ENCODE measurements around the gene CDK5RAP2.
"Not testable (repeated sequence)": the region's sequence is repeated elsewhere in the genome, so short reads cannot be mapped to it uniquely, and the experiment has no call there.

The CDK5RAP2 gene

DNA sequence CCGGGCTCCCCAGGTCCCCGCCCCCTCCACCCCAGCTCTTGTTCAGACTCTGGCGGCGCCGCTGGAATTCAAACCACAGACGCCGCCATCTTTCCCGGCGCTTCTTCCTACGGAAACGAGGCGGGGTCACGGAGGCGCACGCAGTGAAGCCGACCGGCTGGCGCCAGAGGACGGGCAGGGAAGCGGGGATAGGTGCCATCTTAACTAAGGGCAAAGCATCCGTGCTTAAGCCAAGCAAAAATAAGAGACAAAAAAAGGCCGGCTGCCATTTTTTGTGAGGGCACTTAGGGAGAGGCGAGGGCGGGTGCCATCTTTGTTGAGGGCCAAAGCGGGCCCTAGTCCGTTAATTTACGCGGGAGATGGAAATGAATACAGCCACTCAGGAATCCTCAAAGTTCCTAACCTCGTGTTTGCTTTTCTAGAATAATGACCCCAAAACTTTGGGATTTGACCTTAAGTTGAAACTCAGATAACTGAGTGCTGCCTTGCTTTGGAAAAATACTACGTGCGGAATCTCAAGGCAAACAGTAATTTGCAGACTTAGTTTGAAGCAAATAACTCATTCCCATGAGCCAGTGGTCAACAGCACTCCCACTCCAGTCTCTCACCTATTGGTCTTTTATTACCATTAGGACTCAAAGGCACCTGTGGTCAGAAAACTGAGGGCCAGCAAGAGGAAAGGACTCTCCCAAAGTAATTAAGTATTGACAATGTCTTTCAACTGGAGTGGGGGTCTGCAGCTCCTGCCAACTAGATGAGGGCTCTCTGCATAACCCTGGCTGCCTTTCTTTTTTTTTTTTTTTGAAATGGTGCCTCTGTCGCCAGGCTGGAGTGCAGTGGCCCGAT is at the start of gene CDK5RAP2:
Gene CDK5RAP2 (minus strand): TSS at position 117 of the 846 bp plus-strand sequence. CDS start 189 bp downstream, outside the sequence.
- DNase-seq (ENCODE audit: low read depth, low spot score), result peak; percentile 95

DNA sequence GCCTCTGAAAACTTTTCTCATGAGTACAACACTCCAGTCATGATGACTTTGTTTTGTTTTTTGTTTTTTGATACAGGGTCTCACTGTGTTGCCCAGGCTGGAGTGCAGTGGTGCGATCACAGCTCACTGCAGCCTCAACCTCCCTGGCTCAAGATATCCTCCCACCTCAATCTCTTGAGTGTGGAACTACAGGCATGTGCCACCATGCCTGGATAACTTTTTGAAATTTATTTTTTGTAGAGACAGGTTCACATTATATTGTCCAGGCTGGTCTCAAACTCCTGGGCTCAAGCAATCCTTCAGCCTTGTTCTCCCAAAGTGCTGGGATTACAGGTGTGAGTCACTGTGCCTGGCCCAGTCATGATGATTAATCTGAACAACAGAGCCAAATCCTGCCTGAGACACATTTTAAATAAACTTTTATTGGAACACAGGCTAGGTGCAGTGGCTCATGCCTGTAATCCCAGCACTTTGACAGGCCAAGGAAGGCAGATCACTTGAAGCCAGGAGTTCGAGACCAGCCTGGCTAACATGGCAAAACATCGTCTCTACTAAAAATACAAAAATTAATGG is 49.0 kb upstream of the CDK5RAP2 start:
- not testable (repeated sequence) for DNase-seq (ENCODE audit: low read depth, low spot score)

DNA sequence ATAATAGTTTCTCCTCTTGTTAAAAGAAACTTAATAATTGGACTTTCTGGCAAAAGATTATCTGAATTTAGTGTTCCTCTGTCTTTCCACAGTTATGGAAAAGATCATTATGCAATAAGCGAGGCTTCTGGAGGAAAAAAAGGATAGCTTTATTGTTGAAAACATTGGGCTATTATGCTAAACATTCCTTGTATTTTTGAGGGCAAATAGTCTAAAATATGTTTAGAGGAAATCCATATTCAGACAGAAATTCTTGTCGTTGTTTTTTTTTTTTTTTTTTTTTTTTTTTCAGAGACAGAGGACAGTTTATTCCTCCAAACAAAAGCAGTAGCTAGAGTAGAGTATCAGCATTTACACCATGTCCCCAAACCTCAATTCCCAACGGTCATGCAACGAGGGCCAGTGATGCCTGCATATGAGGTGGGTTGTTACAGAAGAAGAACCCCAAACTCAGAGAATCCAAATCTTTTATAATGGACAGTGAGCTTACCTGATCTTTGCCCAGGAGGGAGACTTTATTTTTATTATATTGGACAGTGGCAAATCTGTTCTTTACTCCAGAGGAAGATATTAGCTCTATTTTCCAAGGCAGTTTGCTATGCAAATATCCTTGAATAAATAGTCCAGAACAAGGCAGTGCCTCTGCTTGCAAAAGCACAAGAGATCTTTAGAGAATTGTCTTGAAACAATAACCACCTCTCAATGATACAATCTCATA is 48.4 kb upstream of the CDK5RAP2 start:
- no peak for DNase-seq (ENCODE audit: low read depth, low spot score)

DNA sequence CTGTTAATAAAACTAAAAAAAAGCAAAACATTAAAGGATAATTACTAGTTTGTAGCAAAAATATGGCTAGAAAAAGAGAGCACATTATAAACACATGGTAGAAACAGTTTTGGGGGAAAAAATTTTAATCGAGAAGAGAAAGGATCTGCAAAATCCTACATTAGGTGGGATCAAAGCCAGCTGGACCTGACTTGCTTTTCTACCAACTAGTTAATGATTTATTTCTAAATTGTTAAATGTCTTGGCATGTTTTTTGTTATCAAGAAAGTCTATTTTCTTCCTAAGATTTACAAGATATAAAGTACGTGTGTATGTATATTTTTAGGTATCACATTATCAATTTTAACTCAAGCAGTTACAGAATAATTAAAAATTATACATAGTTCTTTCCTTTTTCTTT is 47.1 kb upstream of the CDK5RAP2 start:
- no peak for DNase-seq (ENCODE audit: low read depth, low spot score)

DNA sequence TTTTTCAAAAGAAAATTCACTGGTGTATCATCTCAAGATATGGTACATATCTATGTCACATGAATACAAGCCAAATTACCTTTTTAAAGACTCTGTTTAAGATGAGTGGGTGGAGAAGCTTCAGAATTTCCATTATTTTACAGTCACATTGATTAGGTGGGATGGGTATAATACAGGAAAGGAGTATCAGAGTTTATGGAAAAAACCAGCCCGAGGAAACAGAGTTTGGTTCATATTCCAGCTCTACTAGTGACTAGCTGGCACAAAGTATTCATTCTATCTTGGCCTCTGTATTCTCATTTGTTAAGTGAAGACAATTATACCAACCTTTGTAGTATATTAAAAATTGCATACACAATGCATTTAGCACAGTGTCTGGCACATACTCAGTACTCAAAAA is 46.5 kb upstream of the CDK5RAP2 start:
- DNase-seq (ENCODE audit: low read depth, low spot score), result no peak

DNA sequence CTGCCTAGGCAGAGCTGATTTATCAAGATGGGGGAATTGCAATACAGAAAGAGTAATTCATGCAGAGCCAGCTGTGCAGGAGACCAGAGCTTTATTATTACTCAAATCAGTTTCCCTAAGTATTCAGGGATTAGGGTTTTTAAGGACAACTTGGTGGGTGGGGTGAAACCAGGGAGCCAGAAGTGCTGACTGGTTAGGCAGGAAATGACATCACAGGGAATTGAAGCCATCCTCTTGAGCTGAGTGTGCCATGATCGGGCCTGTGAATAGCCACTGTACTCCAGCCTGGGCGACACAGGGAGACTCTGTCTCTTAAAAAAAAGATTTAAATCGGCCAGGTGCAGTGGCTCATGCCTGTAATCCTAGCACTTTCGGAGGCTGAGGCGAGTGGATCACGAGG is 45.3 kb upstream of the CDK5RAP2 start:
- no peak for DNase-seq (ENCODE audit: low read depth, low spot score)

DNA sequence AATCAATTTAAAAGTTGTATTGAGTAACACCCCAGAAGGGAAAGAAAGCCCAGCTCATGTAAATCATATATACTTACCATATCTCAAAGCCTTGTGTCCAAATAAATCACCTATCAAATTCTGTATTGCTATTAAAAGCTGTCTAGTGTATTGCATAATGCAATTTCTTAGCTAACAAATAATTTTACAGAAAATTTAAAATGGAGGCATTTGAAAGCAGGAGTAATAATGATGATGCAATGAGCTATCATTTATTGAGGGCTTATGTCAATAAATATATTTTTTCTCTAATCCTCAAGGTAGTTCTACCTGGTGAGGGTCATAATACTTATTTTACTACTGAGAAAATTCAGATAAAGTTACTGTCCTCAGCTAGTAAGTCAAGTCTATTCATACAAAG is 42.8 kb upstream of the CDK5RAP2 start:
- no peak for DNase-seq (ENCODE audit: low read depth, low spot score)

DNA sequence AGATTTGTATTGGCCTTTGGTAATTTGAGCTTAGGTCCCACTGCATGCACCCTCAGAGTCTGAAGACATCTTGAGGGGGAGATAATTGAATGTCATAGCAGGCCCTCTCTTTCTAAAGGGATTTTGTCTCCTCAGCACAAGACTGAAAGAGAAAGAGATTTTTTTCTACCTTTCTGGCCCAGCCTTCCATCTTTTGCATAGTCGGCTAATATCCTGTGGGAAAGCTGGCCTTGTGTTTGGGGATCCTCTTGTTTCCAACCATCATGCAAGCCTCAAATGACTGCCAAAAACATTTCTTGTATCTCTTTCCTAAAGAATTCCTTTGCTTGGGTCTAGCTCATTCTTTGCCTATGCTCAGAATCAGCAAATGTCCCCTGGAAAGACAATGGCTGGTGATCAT is 42.0 kb upstream of the CDK5RAP2 start:
- no peak for DNase-seq (ENCODE audit: low read depth, low spot score)

DNA sequence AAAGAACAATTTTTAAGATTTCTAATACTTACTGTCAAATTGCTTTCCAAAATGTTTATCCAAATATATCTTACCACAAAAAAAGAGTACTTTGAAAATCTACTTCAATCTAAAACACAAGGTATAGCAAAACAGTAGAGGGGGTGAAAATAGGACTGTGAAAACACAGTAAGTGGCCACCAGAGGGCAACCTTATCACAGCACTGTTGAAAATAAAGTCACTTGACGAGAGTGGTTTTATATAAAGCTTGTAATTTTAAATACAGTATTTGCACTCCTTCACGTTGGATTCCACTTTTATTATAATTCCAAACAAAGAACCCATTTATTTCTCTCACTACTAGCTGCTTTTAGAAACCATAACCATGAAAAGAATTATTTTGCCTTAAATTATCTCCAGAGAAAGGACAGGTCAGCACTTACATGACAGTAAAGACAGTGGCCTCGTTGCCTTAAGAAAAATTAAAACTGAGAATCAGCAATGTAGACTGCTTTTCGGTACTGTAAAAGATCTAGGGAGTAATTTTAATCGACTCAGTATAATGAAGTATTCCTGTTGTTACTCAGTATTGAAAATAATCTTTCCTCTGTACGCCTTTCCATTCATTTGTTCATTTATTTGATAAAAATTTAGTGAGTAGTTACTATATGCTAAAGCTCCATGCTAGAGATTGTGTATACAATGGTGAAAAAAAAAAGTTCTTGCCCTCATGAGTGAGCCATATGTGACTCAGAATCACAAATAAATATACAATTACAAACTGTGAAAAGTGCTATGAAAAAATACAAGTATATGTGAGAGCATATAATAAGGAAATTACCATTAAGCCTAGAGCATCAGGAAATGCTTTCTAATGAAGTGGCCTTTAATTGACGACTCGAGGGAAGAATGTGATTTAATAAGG is 40.0 kb upstream of the CDK5RAP2 start:
- peak; percentile 55 for DNase-seq (ENCODE audit: low read depth, low spot score)

DNA sequence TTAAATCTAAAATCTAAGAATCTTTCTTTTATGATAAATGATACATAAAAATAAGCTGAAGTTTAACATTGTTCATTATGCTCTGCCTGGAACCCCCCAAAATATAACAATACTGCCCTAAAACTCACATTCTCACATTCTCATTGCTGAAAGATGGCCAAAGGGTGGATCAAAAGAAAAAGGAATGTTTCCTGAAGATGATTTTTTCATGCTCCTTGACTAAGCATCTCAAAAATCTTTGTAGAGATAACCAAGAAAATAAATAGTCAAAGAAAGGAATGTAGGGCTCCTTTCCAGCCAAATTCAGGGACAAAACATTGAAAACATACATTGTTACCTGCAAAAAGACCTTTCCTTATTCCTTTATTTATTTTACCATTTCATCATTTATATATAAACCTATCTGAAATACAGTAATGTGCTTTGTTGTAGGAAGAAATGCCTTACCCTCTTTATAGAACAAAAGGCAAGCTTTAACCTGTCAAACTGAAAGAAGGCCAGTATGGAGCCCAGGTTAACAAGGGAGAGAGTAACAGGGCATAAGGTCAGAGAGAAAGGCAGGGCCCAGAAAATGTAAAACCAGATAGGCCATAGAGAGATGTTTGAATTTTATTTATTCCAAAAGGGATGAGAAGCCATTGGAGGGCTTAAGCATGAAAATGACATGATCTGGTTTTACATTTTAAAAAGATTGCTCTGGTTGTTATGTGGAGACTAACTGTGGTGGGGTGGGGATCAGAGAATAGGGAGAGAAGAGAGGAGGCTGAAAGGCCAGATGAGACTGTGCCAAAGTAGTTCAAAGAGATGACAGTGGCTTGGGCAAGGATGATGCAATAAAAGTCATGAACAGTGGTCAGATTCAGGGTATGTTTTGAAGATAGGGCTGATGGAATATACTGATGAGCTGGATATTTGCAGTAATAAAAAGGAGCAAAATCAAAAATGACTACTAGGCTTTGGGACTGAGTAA is 37.3 kb upstream of the CDK5RAP2 start:
- no peak for DNase-seq (ENCODE audit: low read depth, low spot score)

DNA sequence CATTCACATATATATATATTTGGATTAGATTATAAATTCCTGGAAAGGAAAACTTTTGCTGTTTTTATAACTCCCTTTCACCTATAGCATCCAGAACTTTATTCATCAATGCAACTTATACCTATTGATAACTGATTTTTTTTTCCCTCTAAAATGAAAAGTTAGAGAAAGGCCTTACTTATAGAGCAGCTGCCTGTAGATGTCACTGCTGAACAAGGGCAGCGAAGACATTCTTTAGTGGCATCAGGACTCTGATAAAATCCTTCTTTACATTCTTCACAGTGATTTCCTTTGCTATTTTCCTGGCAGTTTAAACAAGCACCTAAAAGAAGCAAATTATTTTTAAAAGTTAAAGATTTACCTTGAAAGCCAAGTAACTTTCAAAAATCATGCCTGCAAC is 32.3 kb upstream of the CDK5RAP2 start:
- no peak for DNase-seq (ENCODE audit: low read depth, low spot score)

DNA sequence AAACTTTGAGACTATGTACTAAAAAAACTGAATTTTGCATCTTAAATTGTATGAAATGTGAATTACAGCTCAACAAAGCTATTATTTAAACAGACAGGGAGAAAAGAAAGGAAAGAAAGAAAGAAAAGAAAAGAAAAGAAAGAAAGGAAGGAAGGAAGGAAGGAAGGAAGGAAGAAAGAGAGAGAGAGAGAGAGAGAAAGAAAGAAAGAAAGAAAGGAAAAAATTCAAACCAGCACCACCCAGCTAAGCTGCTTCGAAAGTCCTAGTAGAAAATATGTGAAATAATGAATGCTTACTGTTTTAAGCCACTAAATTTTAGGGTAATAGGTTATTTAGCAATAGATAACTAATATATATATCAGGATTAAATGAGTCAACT is 31.7 kb upstream of the CDK5RAP2 start:
- DNase-seq (ENCODE audit: low read depth, low spot score), result no peak

DNA sequence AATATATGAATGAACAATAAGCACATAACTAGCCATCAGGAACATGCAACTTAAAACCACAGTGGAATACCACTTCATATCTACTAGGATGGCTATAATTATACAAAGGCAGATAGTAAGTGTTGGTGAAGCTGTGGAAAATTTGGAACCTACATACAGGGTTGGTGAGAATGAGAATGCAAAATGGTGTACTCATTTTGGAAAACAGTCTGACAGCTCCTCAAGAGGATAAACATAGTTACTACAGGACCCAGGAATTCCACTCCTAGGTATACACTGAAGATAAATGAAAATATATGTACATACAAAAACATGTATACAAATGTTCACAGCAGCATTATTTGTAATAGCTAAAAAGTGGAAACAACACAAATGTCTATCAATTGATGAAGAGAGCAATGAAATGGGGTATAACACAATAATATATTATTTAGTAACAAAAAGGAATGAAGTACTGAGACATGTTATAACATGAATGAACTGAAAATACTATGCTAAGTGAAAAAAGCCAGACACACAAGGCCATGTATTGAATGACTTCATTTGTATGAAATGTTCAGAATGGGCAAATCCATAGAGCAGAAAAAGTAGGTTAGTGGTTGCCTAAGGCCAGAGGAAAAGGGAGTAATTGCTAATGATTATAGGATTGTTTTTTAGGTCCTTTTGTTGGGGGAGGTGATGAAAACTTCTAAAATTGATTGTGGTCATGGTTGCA is 31.2 kb upstream of the CDK5RAP2 start:
- no peak for DNase-seq (ENCODE audit: low read depth, low spot score)

DNA sequence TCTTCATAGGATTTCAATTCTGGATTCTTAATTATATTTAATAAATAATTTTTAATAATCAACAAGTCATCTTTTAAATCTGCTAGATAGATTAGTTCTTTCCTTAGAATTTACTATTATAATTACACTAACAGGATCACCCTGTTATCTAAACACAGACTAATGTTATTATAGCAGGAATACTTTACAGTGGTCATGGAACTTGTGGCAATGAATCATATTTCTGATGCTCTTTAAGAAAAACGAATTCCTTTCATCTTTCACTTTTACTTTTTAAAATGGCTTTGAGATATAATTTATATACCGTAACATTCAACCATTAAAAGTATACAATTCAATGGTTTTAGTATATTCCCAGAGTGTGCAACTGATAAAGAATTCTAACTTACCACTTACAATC is 29.7 kb upstream of the CDK5RAP2 start:
- DNase-seq (ENCODE audit: low read depth, low spot score), result no peak

DNA sequence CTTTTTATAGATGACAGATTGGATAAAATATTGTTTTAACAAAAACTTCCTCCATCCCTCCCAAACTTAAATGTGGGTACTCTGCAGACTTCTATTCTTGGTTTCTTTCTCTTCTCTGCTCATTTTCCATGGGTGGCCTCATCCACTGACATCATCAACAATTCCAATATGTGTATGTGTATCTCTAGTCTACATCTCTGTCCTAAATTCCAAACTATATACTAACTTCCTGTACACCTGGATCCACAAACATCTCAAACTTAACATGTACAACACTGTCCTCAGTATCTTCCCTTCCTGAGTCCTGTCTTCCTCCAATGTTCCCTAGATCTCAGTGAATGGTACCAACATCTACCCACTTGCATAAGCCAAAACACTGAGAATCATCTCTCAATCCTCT is 28.5 kb upstream of the CDK5RAP2 start:
- DNase-seq (ENCODE audit: low read depth, low spot score), result no peak

DNA sequence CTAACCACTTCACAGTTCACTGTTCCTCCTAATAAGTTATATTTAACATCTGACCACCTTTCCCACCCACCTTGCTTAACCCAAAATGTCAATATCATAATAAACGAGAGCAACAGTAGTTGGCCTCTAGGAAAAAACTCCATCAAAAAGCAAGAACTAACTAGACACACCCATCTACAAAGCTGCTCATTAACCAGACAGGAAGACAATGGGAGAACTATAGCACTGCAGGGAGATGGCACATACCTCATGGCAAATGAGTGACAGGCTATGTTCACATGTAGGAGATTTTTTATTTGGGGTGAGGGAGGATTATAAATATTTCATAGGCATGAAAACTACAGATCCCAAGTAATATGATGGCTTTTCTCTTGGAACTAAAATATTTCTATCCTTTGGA is 23.6 kb upstream of the CDK5RAP2 start:
- no peak for DNase-seq (ENCODE audit: low read depth, low spot score)

DNA sequence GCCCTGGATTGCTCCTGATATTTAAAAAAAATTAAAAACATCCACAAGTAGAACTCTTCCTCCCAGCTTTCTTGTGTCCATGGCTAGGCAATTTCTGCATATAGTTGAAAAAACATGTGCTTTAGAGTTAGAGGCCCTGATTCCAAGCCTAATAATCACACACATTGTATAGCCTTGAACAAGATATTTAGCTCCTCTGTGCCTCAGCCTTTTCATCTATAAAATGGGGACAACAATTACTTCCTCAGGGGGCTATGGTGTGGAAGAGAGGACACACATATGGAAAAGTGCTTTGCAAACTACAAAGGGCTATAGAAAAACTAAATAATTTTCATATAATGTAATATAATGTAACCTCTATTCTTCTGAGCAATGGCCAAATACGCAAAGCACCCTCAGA is 23.0 kb upstream of the CDK5RAP2 start:
- DNase-seq (ENCODE audit: low read depth, low spot score), result no peak

DNA sequence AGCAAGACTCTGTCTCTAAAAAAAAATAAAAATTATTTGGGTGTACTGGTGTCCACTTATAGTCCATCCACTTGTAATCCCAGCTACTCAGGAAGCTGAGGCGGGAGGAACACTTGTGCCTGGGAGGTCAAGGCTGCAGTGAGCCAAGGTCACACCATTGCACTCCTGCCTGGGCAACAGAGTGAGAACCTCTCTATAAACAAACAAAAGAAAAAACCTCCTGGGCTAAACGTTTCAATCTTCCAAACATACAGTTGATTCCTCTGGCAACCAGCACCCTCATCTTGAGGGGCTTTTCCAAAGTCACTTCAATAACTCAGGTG is 13.9 kb upstream of the CDK5RAP2 start:
- no peak for DNase-seq (ENCODE audit: low read depth, low spot score)

DNA sequence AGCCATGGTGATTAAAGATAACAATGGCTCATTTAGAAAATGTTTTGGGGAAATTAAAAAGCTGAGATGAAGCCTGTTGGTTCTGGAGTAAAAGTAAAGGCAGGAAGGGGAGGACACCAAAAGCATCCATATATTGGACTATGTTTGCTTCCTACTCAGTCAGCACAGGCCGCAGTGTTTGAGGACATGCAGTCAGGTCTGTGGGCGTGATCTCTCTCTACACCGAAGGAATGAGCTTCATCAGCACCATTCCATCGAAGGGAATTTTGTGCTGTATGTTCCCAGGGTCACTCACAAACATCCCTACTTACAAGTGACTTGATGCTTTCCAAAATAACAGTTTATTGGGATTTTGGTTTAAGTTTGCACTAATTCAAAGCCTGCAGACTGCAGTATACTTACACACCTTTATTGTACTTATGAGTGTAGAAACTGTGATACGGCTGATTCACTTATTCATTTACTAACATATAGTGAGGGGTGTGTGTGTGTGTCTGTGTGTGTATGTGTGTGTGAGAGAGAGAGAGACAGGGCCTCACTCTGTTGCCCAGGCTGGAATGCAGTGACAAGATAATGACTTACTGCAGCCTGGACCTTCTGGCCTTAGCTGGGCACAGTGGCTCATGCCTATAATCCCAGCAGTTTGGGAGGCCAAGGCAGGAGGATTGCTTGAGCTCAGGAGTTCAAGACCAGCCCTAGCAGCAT is 13.4 kb upstream of the CDK5RAP2 start:
- DNase-seq (ENCODE audit: low read depth, low spot score), result no peak
